Ovary (tissue), 3 donors: ENCODE data around the gene MYCBPAP.

ENCODE experiments used
- POLR2A ChIP-seq: fragments of 450-650 bp; IDR thresholded peaks from one replicate; pipeline ENCODE4 v1.6.1; 2017; ENCODE audit warnings: antibody characterized with exemption, mild to moderate bottlenecking, moderate library complexity
- TF ChIP-seq, protein P1 (sequence below), 3 donors: fragments of 450-650 bp in 2 of 3; fragments of 200-600 bp in 1 of 3; IDR thresholded peaks; one replicate each; pipeline versions ENCODE4 v1.5.1 to v1.8.0; 2016 to 2022; ENCODE audit warnings: antibody characterized with exemption in 3 of 3, mild to moderate bottlenecking in 1 of 3
- donor health status: DM: no; HTN: no; CAD: no.

DNA sequence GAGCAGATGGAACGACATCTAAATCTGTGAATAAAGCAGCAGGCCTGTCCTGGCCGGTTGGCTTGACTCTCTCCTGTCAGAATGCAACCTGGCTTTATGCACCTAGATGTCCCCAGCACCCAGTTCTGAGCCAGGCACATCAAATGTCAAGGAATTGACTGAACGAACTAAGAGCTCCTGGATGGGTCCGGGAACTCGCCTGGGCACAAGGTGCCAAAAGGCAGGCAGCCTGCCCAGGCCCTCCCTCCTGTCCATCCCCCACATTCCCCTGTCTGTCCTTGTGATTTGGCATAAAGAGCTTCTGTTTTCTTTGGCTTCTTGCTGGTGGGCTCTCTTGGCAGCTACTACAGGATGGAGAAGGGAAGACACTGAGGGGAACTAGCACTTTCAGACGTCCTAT is 33.7 kb upstream of the MYCBPAP start:
- TF ChIP-seq, protein P1, sequence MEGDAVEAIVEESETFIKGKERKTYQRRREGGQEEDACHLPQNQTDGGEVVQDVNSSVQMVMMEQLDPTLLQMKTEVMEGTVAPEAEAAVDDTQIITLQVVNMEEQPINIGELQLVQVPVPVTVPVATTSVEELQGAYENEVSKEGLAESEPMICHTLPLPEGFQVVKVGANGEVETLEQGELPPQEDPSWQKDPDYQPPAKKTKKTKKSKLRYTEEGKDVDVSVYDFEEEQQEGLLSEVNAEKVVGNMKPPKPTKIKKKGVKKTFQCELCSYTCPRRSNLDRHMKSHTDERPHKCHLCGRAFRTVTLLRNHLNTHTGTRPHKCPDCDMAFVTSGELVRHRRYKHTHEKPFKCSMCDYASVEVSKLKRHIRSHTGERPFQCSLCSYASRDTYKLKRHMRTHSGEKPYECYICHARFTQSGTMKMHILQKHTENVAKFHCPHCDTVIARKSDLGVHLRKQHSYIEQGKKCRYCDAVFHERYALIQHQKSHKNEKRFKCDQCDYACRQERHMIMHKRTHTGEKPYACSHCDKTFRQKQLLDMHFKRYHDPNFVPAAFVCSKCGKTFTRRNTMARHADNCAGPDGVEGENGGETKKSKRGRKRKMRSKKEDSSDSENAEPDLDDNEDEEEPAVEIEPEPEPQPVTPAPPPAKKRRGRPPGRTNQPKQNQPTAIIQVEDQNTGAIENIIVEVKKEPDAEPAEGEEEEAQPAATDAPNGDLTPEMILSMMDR (IDR thresholded peaks at IDR 0.05) = no peak
- no peak for TF ChIP-seq POLR2A
